Muscle of back (tissue), 11 donors: ENCODE results near the gene DGKQ. TPM values are rescaled to one million over a fixed set of nuclear protein-coding genes. Genes with fewer than 3 reads are reported as not detected.
"Not testable (repeated sequence)": the region's sequence is repeated elsewhere in the genome, so short reads cannot be mapped to it uniquely, and the experiment has no call there.

ENCODE experiments used
- DNase-seq, 3 donors: peaks; one replicate each; pipeline versions ENCODE4 v3.0.0 to v3.0.0-alpha.2; 2013
- polyA plus RNA-seq, 10 donors: library from polyadenylated mRNA; unstranded; fragments of 120-200 nt; gene quantifications; one replicate each; pipeline ENCODE4 v1.2.1, GENCODE V29; 2013; ENCODE audit not compliant: insufficient read length in 10 of 10

The DGKQ gene
- polyA plus RNA-seq, 10 donors, result 3.4 to 6.1 (median 4.4) TPM

- DNase-seq, result no peak
These were observed 47.4 kb downstream of the DGKQ start for GRCh38 chr4:925771-926500.

GRCh38 chr4:925171-925570 lies 48.2 kb downstream of the DGKQ start:
- no peak for DNase-seq

GRCh38 chr4:924107-925096 lies 49.0 kb downstream of the DGKQ start:
- no peak for DNase-seq

GRCh38 chr4:921830-922331 lies 51.5 kb downstream of the DGKQ start:
- DNase-seq, result no peak

- not testable (repeated sequence) for DNase-seq
These were observed 54.2 kb downstream of the DGKQ start for GRCh38 chr4:919004-919680.

GRCh38 chr4:918591-918990 lies 54.8 kb downstream of the DGKQ start:
- DNase-seq, result not testable (repeated sequence)

- no peak for DNase-seq
These were observed 55.4 kb downstream of the DGKQ start for GRCh38 chr4:917992-918391.

GRCh38 chr4:917466-917865 lies 55.9 kb downstream of the DGKQ start:
- DNase-seq, result no peak

- DNase-seq, result peak in 1 of 3 donors; percentile 31
These were observed 57.8 kb downstream of the DGKQ start for GRCh38 chr4:915595-915994.

GRCh38 chr4:915041-915474 lies 58.3 kb downstream of the DGKQ start:
- DNase-seq, result no peak

- no peak for DNase-seq
These were observed 58.8 kb downstream of the DGKQ start for GRCh38 chr4:914531-914930.

- DNase-seq, result no peak
These were observed 60.1 kb downstream of the DGKQ start for GRCh38 chr4:913280-913618.

- no peak for DNase-seq
These were observed 60.7 kb downstream of the DGKQ start for GRCh38 chr4:912548-913279.

GRCh38 chr4:911871-912490 lies 61.4 kb downstream of the DGKQ start:
- DNase-seq, result no peak

- DNase-seq, result no peak
These were observed 62.1 kb downstream of the DGKQ start for GRCh38 chr4:911221-911751.

GRCh38 chr4:910366-911091 lies 62.8 kb downstream of the DGKQ start:
- no peak for DNase-seq

GRCh38 chr4:909821-910220 lies 63.5 kb downstream of the DGKQ start:
- DNase-seq, result no peak

- DNase-seq, result no peak
These were observed 64.2 kb downstream of the DGKQ start for GRCh38 chr4:909131-909571.
